GM23338 (cell line): Measurements from ENCODE around the gene RAB29. TPM values are rescaled to one million over a fixed set of nuclear protein-coding genes. Genes with fewer than 3 reads are reported as not detected.

Experiments used
- ATAC-seq: fragments of 200-7000 bp; cut with Tn5 transposase; 3 replicates; pipeline ENCODE4 v1.9.1; 2020
- DNase-seq: peaks from one replicate; pipeline ENCODE4 v3.0.0-alpha.2; 2015; ENCODE audit warnings: low spot score
- H2AFZ ChIP-seq: fragments of 200-600 bp; sonication (generic); 2 replicates; pipeline ENCODE4 v1.8.0; 2016; ENCODE audit warnings: antibody characterized with exemption, mild to moderate bottlenecking, moderate library complexity
- H3F3A ChIP-seq: fragments of 200-600 bp; sonication (generic); replicated peaks from 2 replicates; pipeline ENCODE4 v1.8.0; 2017; ENCODE audit warnings: antibody characterized with exemption, mixed run types, low read depth
- H3K27ac ChIP-seq: fragments of 200-600 bp; sonication (generic); 2 replicates; pipeline ENCODE4 v1.6.1; 2016; ENCODE audit warnings: low read depth
- H3K27me3 ChIP-seq: fragments of 200-600 bp; sonication (generic); 2 replicates; pipeline ENCODE4 v1.8.0; 2016; ENCODE audit warnings: mild to moderate bottlenecking, mixed run types, moderate library complexity; ENCODE audit not compliant: insufficient read depth
- H3K36me3 ChIP-seq: fragments of 200-600 bp; sonication (generic); 2 replicates; pipeline ENCODE4 v1.8.0; 2016; ENCODE audit warnings: mild to moderate bottlenecking; ENCODE audit not compliant: insufficient read depth
- H3K4me1 ChIP-seq: fragments of 200-600 bp; sonication (generic); 2 replicates; pipeline ENCODE4 v1.8.0; 2016; ENCODE audit warnings: mild to moderate bottlenecking, moderate library complexity; ENCODE audit not compliant: insufficient read depth
- H3K4me2 ChIP-seq: fragments of 200-600 bp; sonication (generic); 2 replicates; pipeline ENCODE4 v1.7.1; 2017; ENCODE audit warnings: mixed run types
- H3K4me3 ChIP-seq: fragments of 200-600 bp; sonication (generic); 2 replicates; pipeline ENCODE4 v1.6.1; 2016; ENCODE audit warnings: mixed run types
- H3K79me2 ChIP-seq: fragments of 200-600 bp; sonication (generic); replicated peaks from 2 replicates; pipeline ENCODE4 v1.8.0; 2017; ENCODE audit warnings: mild to moderate bottlenecking; ENCODE audit not compliant: insufficient read depth
- H3K9me2 ChIP-seq: fragments of 200-600 bp; sonication (generic); 2 replicates; pipeline ENCODE4 v1.8.0; 2017; ENCODE audit not compliant: insufficient read depth
- H4K20me1 ChIP-seq: fragments of 200-600 bp; sonication (generic); replicated peaks from 2 replicates; pipeline ENCODE4 v1.8.0; 2017; ENCODE audit warnings: mild to moderate bottlenecking; ENCODE audit not compliant: insufficient read depth
- H3K27ac Mint-ChIP-seq: 2 replicates; pipeline ENCODE4 v1.8.0; 2020; ENCODE audit warnings: inconsistent platforms, mild to moderate bottlenecking, moderate library complexity, mixed read lengths
- H3K27me3 Mint-ChIP-seq: 3 replicates; pipeline ENCODE4 v1.8.0; 2022; ENCODE audit warnings: low read depth, mild to moderate bottlenecking, moderate library complexity, mixed read lengths, inconsistent platforms; ENCODE audit not compliant: insufficient read depth, poor library complexity
- H3K36me3 Mint-ChIP-seq: 3 replicates; pipeline ENCODE4 v1.8.0; 2021; ENCODE audit warnings: low read depth, mild to moderate bottlenecking, inconsistent platforms, moderate library complexity, mixed read lengths
- H3K4me1 Mint-ChIP-seq: 3 replicates; pipeline ENCODE4 v1.8.0; 2020; ENCODE audit warnings: mild to moderate bottlenecking, inconsistent platforms, mixed read lengths
- H3K4me3 Mint-ChIP-seq: 3 replicates; pipeline ENCODE4 v1.8.0; 2021; ENCODE audit warnings: moderate library complexity, mild to moderate bottlenecking, inconsistent platforms, mixed read lengths
- H3K9me3 Mint-ChIP-seq: 3 replicates; pipeline ENCODE4 v1.8.0; 2020; ENCODE audit warnings: moderate library complexity, mild to moderate bottlenecking, inconsistent platforms, mixed read lengths
- CREB1 ChIP-seq: fragments of 250-450 bp; sonication (Bioruptor Pico); IDR thresholded peaks from 2 replicates; pipeline ENCODE4 v1.5.0; 2020; ENCODE audit warnings: low read depth, mild to moderate bottlenecking, moderate library complexity
- EZH2 ChIP-seq: fragments of 200-600 bp; sonication (generic); IDR thresholded peaks from one replicate; pipeline ENCODE4 v1.8.0; 2017; ENCODE audit warnings: antibody characterized with exemption, mild to moderate bottlenecking, low read depth; ENCODE audit not compliant: unreplicated experiment
- EZH2phosphoT487 ChIP-seq: fragments of 200-600 bp; sonication (generic); IDR thresholded peaks from one replicate; pipeline ENCODE4 v1.8.1; 2018; ENCODE audit warnings: antibody characterized with exemption; ENCODE audit not compliant: unreplicated experiment
- JUNB ChIP-seq: IDR thresholded peaks from one replicate; pipeline ENCODE4 v1.6.1; 2016; ENCODE audit warnings: antibody characterized with exemption; ENCODE audit not compliant: unreplicated experiment
- NANOG ChIP-seq: IDR thresholded peaks from 2 replicates; pipeline ENCODE4 v1.6.1; 2016; ENCODE audit warnings: antibody characterized with exemption, borderline replicate concordance
- POLR2AphosphoS5 ChIP-seq: IDR thresholded peaks from 2 replicates; pipeline ENCODE4 v1.6.1; 2016; ENCODE audit warnings: antibody characterized with exemption, low read depth
- STAT1 ChIP-seq: IDR thresholded peaks from one replicate; pipeline ENCODE4 v1.6.1; 2016; ENCODE audit warnings: antibody characterized with exemption; ENCODE audit not compliant: unreplicated experiment
- ZNF114 ChIP-seq: fragments of 250-450 bp; sonication (Bioruptor Pico); IDR thresholded peaks from 2 replicates; pipeline ENCODE4 v1.5.0; 2020; ENCODE audit warnings: mild to moderate bottlenecking, moderate library complexity
- ZNF331 ChIP-seq: fragments of 250-450 bp; sonication (Bioruptor Pico); IDR thresholded peaks from 2 replicates; pipeline ENCODE4 v1.5.0; 2020; ENCODE audit warnings: low read depth, mild to moderate bottlenecking, moderate library complexity
- polyA plus RNA-seq: library from polyadenylated mRNA; unstranded; fragments of >200 nt; fragmentation: Nextera tagmentation; extraction: Ambion mirVana; gene quantifications from 2 replicates; pipeline ENCODE4 v1.2.1, GENCODE V29; 2016
- total RNA-seq: library from RNA; depleted of rRNA; stranded (reverse); fragments of >200 nt; shearing (Covaris generic); gene quantifications from 2 replicates; pipeline ENCODE4 v1.2.3, GENCODE V29; 2014
- TF ChIP-seq, protein P1 (sequence below): IDR thresholded peaks from 2 replicates; pipeline ENCODE4 v1.6.1; 2016; ENCODE audit warnings: antibody characterized with exemption
- TF ChIP-seq, protein P2 (sequence below): fragments of 250-450 bp; sonication (Bioruptor Pico); IDR thresholded peaks from 2 replicates; pipeline ENCODE4 v1.5.0; 2020; ENCODE audit warnings: mild to moderate bottlenecking, moderate library complexity
- TF ChIP-seq, protein P3 (sequence below): IDR thresholded peaks from one replicate; pipeline ENCODE4 v1.6.1; 2018; ENCODE audit warnings: antibody characterized with exemption; ENCODE audit not compliant: unreplicated experiment

Gene RAB29
- total and polyA plus RNA-seq, 2 experiments from 2014 or later = 7.1 to 9.1 TPM

DNA sequence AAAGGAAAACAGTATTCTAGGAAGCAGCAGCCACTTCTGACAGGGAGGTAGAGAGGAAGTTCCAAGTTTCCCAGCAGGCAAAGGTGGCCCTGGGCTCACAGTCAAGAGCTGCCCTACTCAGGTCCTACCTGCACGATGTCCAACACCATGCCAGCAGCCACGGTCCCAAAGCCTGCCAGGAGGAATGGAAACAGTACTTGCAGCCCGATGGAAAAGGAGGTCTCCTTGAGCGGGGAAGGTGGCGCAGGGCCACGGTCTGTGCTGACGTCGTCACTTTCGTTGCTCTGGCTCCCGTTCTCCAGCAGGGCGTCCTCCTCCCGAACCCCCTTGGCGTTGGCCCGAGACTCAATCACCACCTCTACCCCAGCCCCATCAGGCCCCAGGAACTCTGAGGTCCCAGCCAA is 34.7 kb upstream of the RAB29 start:
- H3K9me3 Mint-ChIP-seq = no peaks in the 10 kb centered on the region; the same call in 2 of the 3 replicates
- no peak overlapping the region for H3K27ac ChIP-seq

DNA sequence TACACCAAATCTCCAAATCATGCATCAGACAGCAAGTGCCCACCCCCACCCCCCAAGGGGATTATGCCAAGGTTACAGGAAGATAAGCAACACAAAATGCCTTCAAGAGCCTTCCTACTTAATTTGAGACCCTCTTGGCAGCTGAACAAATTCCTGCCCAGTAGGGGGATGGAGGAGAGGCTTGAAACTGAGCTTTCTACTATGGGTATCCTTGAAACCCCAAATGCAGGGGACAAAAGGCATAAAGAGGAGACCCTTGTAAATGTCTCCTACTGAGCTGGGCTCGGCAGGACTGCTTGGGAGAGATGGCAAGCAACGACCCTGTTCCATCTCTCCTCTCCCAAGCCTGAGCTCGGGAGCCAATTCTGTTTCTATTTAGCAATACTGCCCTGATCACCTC is 34.2 kb upstream of the RAB29 start:
- no peaks in the 10 kb centered on the region for H3F3A ChIP-seq
- no peaks in the 10 kb centered on the region for H3K9me2 ChIP-seq
- DNase-seq = no peak
- H3K4me1 ChIP-seq = peaks cover 17% of the 10 kb centered on the region
- H4K20me1 ChIP-seq = peaks cover 19% of the 10 kb centered on the region
- no peak overlapping the region for H3K4me2 ChIP-seq
- no peak overlapping the region for H3K27ac Mint-ChIP-seq
- no peak overlapping the region for H3K27ac ChIP-seq
- no peaks in the 10 kb centered on the region; the same call in 1 of the 2 replicates for H3K36me3 ChIP-seq
- peaks cover 10% of the 10 kb centered on the region for H3K27me3 Mint-ChIP-seq
- no peak overlapping the region for H2AFZ ChIP-seq
- ATAC-seq = no peak
- H3K36me3 Mint-ChIP-seq = peaks cover 34% of the 10 kb centered on the region
- H3K27me3 ChIP-seq = peaks cover 6% of the 10 kb centered on the region; the same call in 1 of the 2 replicates
- peaks cover 68% of the 10 kb centered on the region for H3K79me2 ChIP-seq
- no peak overlapping the region for H3K4me3 Mint-ChIP-seq
- H3K4me1 Mint-ChIP-seq = peaks cover 31% of the 10 kb centered on the region
- no peaks in the 10 kb centered on the region; the same call in 2 of the 3 replicates for H3K9me3 Mint-ChIP-seq
- H3K4me3 ChIP-seq = no peak overlapping the region
- TF ChIP-seq, protein P1, sequence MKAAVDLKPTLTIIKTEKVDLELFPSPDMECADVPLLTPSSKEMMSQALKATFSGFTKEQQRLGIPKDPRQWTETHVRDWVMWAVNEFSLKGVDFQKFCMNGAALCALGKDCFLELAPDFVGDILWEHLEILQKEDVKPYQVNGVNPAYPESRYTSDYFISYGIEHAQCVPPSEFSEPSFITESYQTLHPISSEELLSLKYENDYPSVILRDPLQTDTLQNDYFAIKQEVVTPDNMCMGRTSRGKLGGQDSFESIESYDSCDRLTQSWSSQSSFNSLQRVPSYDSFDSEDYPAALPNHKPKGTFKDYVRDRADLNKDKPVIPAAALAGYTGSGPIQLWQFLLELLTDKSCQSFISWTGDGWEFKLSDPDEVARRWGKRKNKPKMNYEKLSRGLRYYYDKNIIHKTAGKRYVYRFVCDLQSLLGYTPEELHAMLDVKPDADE = no peak
- TF ChIP-seq EZH2 = no peak
- no peak for TF ChIP-seq CREB1 (CRISPR knock-in tag)
- TF ChIP-seq, protein P2, sequence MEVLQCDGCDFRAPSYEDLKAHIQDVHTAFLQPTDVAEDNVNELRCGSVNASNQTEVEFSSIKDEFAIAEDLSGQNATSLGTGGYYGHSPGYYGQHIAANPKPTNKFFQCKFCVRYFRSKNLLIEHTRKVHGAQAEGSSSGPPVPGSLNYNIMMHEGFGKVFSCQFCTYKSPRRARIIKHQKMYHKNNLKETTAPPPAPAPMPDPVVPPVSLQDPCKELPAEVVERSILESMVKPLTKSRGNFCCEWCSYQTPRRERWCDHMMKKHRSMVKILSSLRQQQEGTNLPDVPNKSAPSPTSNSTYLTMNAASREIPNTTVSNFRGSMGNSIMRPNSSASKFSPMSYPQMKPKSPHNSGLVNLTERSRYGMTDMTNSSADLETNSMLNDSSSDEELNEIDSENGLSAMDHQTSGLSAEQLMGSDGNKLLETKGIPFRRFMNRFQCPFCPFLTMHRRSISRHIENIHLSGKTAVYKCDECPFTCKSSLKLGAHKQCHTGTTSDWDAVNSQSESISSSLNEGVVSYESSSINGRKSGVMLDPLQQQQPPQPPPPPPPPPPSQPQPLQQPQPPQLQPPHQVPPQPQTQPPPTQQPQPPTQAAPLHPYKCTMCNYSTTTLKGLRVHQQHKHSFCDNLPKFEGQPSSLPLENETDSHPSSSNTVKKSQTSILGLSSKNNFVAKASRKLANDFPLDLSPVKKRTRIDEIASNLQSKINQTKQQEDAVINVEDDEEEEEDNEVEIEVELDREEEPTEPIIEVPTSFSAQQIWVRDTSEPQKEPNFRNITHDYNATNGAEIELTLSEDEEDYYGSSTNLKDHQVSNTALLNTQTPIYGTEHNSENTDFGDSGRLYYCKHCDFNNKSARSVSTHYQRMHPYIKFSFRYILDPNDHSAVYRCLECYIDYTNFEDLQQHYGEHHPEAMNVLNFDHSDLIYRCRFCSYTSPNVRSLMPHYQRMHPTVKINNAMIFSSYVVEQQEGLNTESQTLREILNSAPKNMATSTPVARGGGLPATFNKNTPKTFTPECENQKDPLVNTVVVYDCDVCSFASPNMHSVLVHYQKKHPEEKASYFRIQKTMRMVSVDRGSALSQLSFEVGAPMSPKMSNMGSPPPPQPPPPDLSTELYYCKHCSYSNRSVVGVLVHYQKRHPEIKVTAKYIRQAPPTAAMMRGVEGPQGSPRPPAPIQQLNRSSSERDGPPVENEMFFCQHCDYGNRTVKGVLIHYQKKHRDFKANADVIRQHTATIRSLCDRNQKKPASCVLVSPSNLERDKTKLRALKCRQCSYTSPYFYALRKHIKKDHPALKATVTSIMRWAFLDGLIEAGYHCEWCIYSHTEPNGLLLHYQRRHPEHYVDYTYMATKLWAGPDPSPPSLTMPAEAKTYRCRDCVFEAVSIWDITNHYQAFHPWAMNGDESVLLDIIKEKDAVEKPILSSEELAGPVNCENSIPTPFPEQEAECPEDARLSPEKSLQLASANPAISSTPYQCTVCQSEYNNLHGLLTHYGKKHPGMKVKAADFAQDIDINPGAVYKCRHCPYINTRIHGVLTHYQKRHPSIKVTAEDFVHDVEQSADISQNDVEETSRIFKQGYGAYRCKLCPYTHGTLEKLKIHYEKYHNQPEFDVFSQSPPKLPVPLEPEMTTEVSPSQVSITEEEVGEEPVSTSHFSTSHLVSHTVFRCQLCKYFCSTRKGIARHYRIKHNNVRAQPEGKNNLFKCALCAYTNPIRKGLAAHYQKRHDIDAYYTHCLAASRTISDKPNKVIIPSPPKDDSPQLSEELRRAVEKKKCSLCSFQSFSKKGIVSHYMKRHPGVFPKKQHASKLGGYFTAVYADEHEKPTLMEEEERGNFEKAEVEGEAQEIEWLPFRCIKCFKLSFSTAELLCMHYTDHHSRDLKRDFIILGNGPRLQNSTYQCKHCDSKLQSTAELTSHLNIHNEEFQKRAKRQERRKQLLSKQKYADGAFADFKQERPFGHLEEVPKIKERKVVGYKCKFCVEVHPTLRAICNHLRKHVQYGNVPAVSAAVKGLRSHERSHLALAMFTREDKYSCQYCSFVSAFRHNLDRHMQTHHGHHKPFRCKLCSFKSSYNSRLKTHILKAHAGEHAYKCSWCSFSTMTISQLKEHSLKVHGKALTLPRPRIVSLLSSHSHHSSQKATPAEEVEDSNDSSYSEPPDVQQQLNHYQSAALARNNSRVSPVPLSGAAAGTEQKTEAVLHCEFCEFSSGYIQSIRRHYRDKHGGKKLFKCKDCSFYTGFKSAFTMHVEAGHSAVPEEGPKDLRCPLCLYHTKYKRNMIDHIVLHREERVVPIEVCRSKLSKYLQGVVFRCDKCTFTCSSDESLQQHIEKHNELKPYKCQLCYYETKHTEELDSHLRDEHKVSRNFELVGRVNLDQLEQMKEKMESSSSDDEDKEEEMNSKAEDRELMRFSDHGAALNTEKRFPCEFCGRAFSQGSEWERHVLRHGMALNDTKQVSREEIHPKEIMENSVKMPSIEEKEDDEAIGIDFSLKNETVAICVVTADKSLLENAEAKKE (CRISPR knock-in tag) = no peak
- no peak for TF ChIP-seq POLR2AphosphoS5
- TF ChIP-seq, protein P3, sequence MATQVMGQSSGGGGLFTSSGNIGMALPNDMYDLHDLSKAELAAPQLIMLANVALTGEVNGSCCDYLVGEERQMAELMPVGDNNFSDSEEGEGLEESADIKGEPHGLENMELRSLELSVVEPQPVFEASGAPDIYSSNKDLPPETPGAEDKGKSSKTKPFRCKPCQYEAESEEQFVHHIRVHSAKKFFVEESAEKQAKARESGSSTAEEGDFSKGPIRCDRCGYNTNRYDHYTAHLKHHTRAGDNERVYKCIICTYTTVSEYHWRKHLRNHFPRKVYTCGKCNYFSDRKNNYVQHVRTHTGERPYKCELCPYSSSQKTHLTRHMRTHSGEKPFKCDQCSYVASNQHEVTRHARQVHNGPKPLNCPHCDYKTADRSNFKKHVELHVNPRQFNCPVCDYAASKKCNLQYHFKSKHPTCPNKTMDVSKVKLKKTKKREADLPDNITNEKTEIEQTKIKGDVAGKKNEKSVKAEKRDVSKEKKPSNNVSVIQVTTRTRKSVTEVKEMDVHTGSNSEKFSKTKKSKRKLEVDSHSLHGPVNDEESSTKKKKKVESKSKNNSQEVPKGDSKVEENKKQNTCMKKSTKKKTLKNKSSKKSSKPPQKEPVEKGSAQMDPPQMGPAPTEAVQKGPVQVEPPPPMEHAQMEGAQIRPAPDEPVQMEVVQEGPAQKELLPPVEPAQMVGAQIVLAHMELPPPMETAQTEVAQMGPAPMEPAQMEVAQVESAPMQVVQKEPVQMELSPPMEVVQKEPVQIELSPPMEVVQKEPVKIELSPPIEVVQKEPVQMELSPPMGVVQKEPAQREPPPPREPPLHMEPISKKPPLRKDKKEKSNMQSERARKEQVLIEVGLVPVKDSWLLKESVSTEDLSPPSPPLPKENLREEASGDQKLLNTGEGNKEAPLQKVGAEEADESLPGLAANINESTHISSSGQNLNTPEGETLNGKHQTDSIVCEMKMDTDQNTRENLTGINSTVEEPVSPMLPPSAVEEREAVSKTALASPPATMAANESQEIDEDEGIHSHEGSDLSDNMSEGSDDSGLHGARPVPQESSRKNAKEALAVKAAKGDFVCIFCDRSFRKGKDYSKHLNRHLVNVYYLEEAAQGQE = no peak
- no peak for TF ChIP-seq JUNB
- no peak for TF ChIP-seq STAT1
- no peak for TF ChIP-seq NANOG
- TF ChIP-seq ZNF331 (CRISPR knock-in tag) = no peak
- no peak for TF ChIP-seq ZNF114 (CRISPR knock-in tag)

More for the DNA sequence above, 34.7 kb upstream of the RAB29 start:
- Mint-ChIP-seq H3K27ac (no peak overlapping the region), H3K4me1 (peaks cover 31% of the 10 kb centered on the region), H3K36me3 (peaks cover 34% of the 10 kb centered on the region), H3K27me3 (peaks cover 8% of the 10 kb centered on the region), H3K4me3 (no peak overlapping the region)
- H3K9me2 ChIP-seq = no peaks in the 10 kb centered on the region
- peaks cover 17% of the 10 kb centered on the region for H3K4me1 ChIP-seq
- ATAC-seq (no peak), DNase-seq (no peak)
- peaks cover 6% of the 10 kb centered on the region; the same call in 1 of the 2 replicates for H3K27me3 ChIP-seq
- H3K4me3 ChIP-seq = no peak overlapping the region
- H3F3A ChIP-seq = no peaks in the 10 kb centered on the region
- peaks cover 19% of the 10 kb centered on the region for H4K20me1 ChIP-seq
- peaks cover 63% of the 10 kb centered on the region for H3K79me2 ChIP-seq
- no peak overlapping the region for H3K4me2 ChIP-seq
- H2AFZ ChIP-seq = no peak overlapping the region
- TF ChIP-seq EZH2phosphoT487 (no peak), ZNF331 (CRISPR knock-in tag) (no peak), ZNF114 (CRISPR knock-in tag) (no peak)
- no peaks in the 10 kb centered on the region; the same call in 1 of the 2 replicates for H3K36me3 ChIP-seq
